ENCODE measurements around the gene OMG. TPM values are rescaled to one million over a fixed set of nuclear protein-coding genes. Genes with fewer than 3 reads are reported as not detected.
"Not testable (repeated sequence)": the region's sequence is repeated elsewhere in the genome, so short reads cannot be mapped to it uniquely, and the experiment has no call there.

OMG gene
- total and polyA plus RNA-seq, 2 experiments from 2014 or later = 0.94 TPM; not detected in 1

GRCh38 chr17:31272236-31272635 lies 24.8 kb downstream of the OMG start:
- H3K4me1 ChIP-seq (ENCODE audit: low read depth) = no peaks in the 10 kb centered on the region
- peaks cover 19% of the 10 kb centered on the region for H3K36me3 ChIP-seq
- H3K9me3 ChIP-seq (ENCODE audit: low read depth) = no peaks in the 10 kb centered on the region
- no peak for DNase-seq (ENCODE audit: low read depth in 1 of 2, low spot score in 1 of 2)
- no peak overlapping the region for H3K4me3 ChIP-seq
- no peak for TF ChIP-seq CTCF (IDR thresholded peaks at IDR 0.05; ENCODE audit: low read depth, low read length)
- H3K27me3 ChIP-seq = no peaks in the 10 kb centered on the region
- no peak overlapping the region for H3K27ac ChIP-seq

- Histone ChIP-seq H3K27me3 (no peaks in the 10 kb centered on the region), H3K27ac (peak overlapping the region; percentile 84), H3K9me3 (ENCODE audit: low read depth) (no peaks in the 10 kb centered on the region), H3K4me1 (ENCODE audit: low read depth) (no peaks in the 10 kb centered on the region), H3K4me3 (no peak overlapping the region), H3K36me3 (peaks cover 31% of the 10 kb centered on the region)
- DNase-seq (ENCODE audit: low read depth in 1 of 2, low spot score in 1 of 2) = peak; percentile 59 to 97
- no peak for TF ChIP-seq CTCF (IDR thresholded peaks at IDR 0.05; ENCODE audit: low read depth, low read length)
Measured at GRCh38 chr17:31269578-31269983, 27.5 kb downstream of the OMG start.

GRCh38 chr17:31269036-31269577 lies 27.9 kb downstream of the OMG start:
- peak in 1 of 2 donors; percentile 28 for DNase-seq (ENCODE audit: low read depth in 1 of 2, low spot score in 1 of 2)
- H3K9me3 ChIP-seq (ENCODE audit: low read depth) = no peaks in the 10 kb centered on the region
- H3K36me3 ChIP-seq = peaks cover 31% of the 10 kb centered on the region
- no peaks in the 10 kb centered on the region for H3K4me1 ChIP-seq (ENCODE audit: low read depth)
- no peak overlapping the region for H3K4me3 ChIP-seq
- no peaks in the 10 kb centered on the region for H3K27me3 ChIP-seq
- no peak for TF ChIP-seq CTCF (IDR thresholded peaks at IDR 0.05; ENCODE audit: low read depth, low read length)
- peak overlapping the region; percentile 84 for H3K27ac ChIP-seq

GRCh38 chr17:31266042-31266441 lies 31.0 kb downstream of the OMG start:
- DNase-seq (ENCODE audit: low read depth in 1 of 2, low spot score in 1 of 2) = no peak
- Histone ChIP-seq H3K4me1 (ENCODE audit: low read depth) (no peaks in the 10 kb centered on the region), H3K4me3 (no peak overlapping the region), H3K9me3 (ENCODE audit: low read depth) (no peaks in the 10 kb centered on the region), H3K36me3 (peaks cover 32% of the 10 kb centered on the region), H3K27me3 (no peaks in the 10 kb centered on the region), H3K27ac (no peak overlapping the region)
- TF ChIP-seq CTCF (IDR thresholded peaks at IDR 0.05; ENCODE audit: low read depth, low read length) = peak; percentile 24

GRCh38 chr17:31262923-31263322 lies 34.1 kb downstream of the OMG start:
- peaks cover 38% of the 10 kb centered on the region for H3K36me3 ChIP-seq

GRCh38 chr17:31261601-31262000 lies 35.4 kb downstream of the OMG start:
- peak overlapping the region; percentile 1 for H3K27ac ChIP-seq
- H3K27me3 ChIP-seq = no peaks in the 10 kb centered on the region
- H3K4me1 ChIP-seq (ENCODE audit: low read depth) = no peaks in the 10 kb centered on the region
- H3K4me3 ChIP-seq = no peak overlapping the region
- no peak for TF ChIP-seq CTCF (IDR thresholded peaks at IDR 0.05; ENCODE audit: low read depth, low read length)
- H3K9me3 ChIP-seq (ENCODE audit: low read depth) = no peaks in the 10 kb centered on the region
- peaks cover 36% of the 10 kb centered on the region for H3K36me3 ChIP-seq
- no peak for DNase-seq (ENCODE audit: low read depth in 1 of 2, low spot score in 1 of 2)

More at GRCh38 chr17:31262923-31263322, 34.1 kb downstream of the OMG start:
- not testable (repeated sequence) for H3K9me3 ChIP-seq (ENCODE audit: low read depth); H3K4me3 ChIP-seq; DNase-seq (ENCODE audit: low read depth in 1 of 2, low spot score in 1 of 2); H3K27me3 ChIP-seq; H3K27ac ChIP-seq; H3K4me1 ChIP-seq (ENCODE audit: low read depth)

All from cardiac muscle cell (in vitro differentiated cells and primary cell).